HepG2 (cell line): ENCODE measurements around the gene IL6ST. TPM values are rescaled to one million over a fixed set of nuclear protein-coding genes. Genes with fewer than 3 reads are reported as not detected.
"Not testable (repeated sequence)": the region's sequence is repeated elsewhere in the genome, so short reads cannot be mapped to it uniquely, and the experiment has no call there.

Source experiments
- ATAC-seq: fragments of 200-7000 bp; cut with Tn5 transposase; 3 replicates; pipeline ENCODE4 v1.9.1; 2020; ENCODE audit warnings: mild to moderate bottlenecking, moderate library complexity
- BruUV-seq: library from RNA; stranded (reverse); fragments of 400-500 nt; replicated peaks from 2 replicates; lab custom pipeline; 2021; lab: Mats Ljungman, UMichigan
- CTCF ChIA-PET: fragments of 300-600 bp; formaldehyde crosslinking; extraction: SDS; loops from one replicate; lab custom pipeline; 2021; ENCODE audit warnings: low total read pairs, inconsistent platforms, low intra/inter-chr PET ratio; lab: Yijun Ruan, JAX
- POLR2A ChIA-PET: fragments of 350-600 bp; sonication (Branson Sonifier 250); formaldehyde crosslinking; loops from one replicate; lab custom pipeline; 2020; ENCODE audit warnings: antibody characterized with exemption, inconsistent platforms; lab: Yijun Ruan, JAX
- DNase-seq: peaks from one replicate; pipeline ENCODE4 v3.0.0-alpha.2; 2015; ENCODE audit warnings: low spot score
- FAIRE-seq: peaks from 3 replicates; lab custom pipeline; 2011; peaks lifted over from hg19 to GRCh38; lab: Jason Lieb, UNC
- H2AFZ ChIP-seq: one replicate; pipeline ENCODE4 v1.6.1; 2011; ENCODE audit warnings: low read length, inconsistent platforms
- H3K27ac ChIP-seq: fragments of 300-600 bp; 3 replicates; pipeline ENCODE4 v1.8.0; 2011; ENCODE audit warnings: mixed run types, mild to moderate bottlenecking, mixed read lengths, low read length, inconsistent platforms; ENCODE audit not compliant: insufficient read depth; ENCODE audit errors: extremely low read length
- H3K27me3 ChIP-seq, 2 experiments: fragments of 200-600 bp in 1 of 2; 2 replicates in 1 of 2; 3 replicates in 1 of 2; pipeline versions ENCODE4 v1.6.0 to v1.8.0; 2011; ENCODE audit warnings: low read length in 2 of 2, mild to moderate bottlenecking in 2 of 2, moderate library complexity in 2 of 2, inconsistent platforms in 1 of 2; ENCODE audit not compliant: insufficient read depth in 2 of 2, control insufficient read depth in 1 of 2
- H3K36me3 ChIP-seq, 2 experiments: fragments of 200-600 bp in 1 of 2; replicated peaks in 1 of 2; 2 replicates in 1 of 2; 3 replicates in 1 of 2; pipeline versions ENCODE4 v1.5.1 to v1.8.0; 2011; ENCODE audit warnings: low read length in 2 of 2, inconsistent platforms in 1 of 2; ENCODE audit not compliant: insufficient read depth in 2 of 2, control insufficient read depth in 1 of 2
- H3K4me1 ChIP-seq: 2 replicates; pipeline ENCODE4 v1.5.1; 2012; ENCODE audit warnings: low read length, inconsistent platforms; ENCODE audit not compliant: insufficient read depth
- H3K4me2 ChIP-seq: 2 replicates; pipeline ENCODE4 v1.6.0; 2011; ENCODE audit warnings: low read depth, low read length, inconsistent platforms
- H3K4me3 ChIP-seq, 3 experiments: fragments of 200-600 bp in 1 of 3; sonication (generic), shearing (Covaris generic) in 1 of 3; replicated peaks in 1 of 3; 2 replicates each; pipeline ENCODE4 v1.5.1; 2011 to 2016; ENCODE audit warnings: low read length in 3 of 3, inconsistent platforms in 2 of 3, low read depth in 2 of 3, mild to moderate bottlenecking in 2 of 3, control low read depth in 1 of 3, mixed read lengths in 1 of 3; ENCODE audit not compliant: insufficient read depth in 1 of 3
- H3K79me2 ChIP-seq: one replicate; pipeline ENCODE4 v1.6.1; 2011; ENCODE audit warnings: low read length, inconsistent platforms; ENCODE audit not compliant: insufficient read depth
- H3K9ac ChIP-seq: 2 replicates; pipeline ENCODE4 v1.6.0; 2011; ENCODE audit warnings: mild to moderate bottlenecking, low read depth, low read length, inconsistent platforms; ENCODE audit not compliant: insufficient read depth
- H3K9me3 ChIP-seq: 2 replicates; pipeline ENCODE4 v1.5.1; 2012; ENCODE audit warnings: mild to moderate bottlenecking, low read length
- H4K20me1 ChIP-seq: 2 replicates; pipeline ENCODE4 v1.6.0; 2011; ENCODE audit warnings: inconsistent platforms, mild to moderate bottlenecking, low read length, moderate library complexity; ENCODE audit not compliant: insufficient read depth
- ARHGAP35 ChIP-seq: sonication (generic); formaldehyde crosslinking; IDR thresholded peaks from 2 replicates; pipeline ENCODE4 v1.9.0; 2022; ENCODE audit warnings: mild to moderate bottlenecking, inconsistent platforms, moderate library complexity, missing genetic modification reagents, borderline replicate concordance
- BRD4 ChIP-seq: sonication (generic); formaldehyde crosslinking; IDR thresholded peaks from 2 replicates; pipeline ENCODE4 v1.4.0; 2020; ENCODE audit warnings: missing genetic modification reagents
- HBP1 ChIP-seq: IDR thresholded peaks from 2 replicates; pipeline ENCODE4 v1.6.1; 2016; ENCODE audit warnings: low read depth, control low read depth
- HINFP ChIP-seq: sonication (generic); formaldehyde crosslinking; IDR thresholded peaks from 2 replicates; pipeline ENCODE4 v1.4.0; 2020; ENCODE audit warnings: low read depth, mild to moderate bottlenecking, missing genetic modification reagents
- MED1 ChIP-seq: sonication (generic); formaldehyde crosslinking; IDR thresholded peaks from 2 replicates; pipeline ENCODE4 v1.4.0; 2020; ENCODE audit warnings: missing genetic modification reagents
- MEIS2 ChIP-seq: sonication (generic); formaldehyde crosslinking; IDR thresholded peaks from 2 replicates; pipeline ENCODE4 v1.9.0; 2021; ENCODE audit warnings: mild to moderate bottlenecking, missing genetic modification reagents
- ZFYVE20 ChIP-seq: sonication (generic); formaldehyde crosslinking; IDR thresholded peaks from 2 replicates; pipeline ENCODE4 v1.8.0; 2023; ENCODE audit warnings: low read depth, mild to moderate bottlenecking, moderate library complexity, missing genetic modification reagents, borderline replicate concordance
- ZNF275 ChIP-seq: sonication (generic); formaldehyde crosslinking; IDR thresholded peaks from 2 replicates; pipeline ENCODE4 v1.8.0; 2022; ENCODE audit warnings: missing genetic modification reagents, mild to moderate bottlenecking, inconsistent platforms, borderline replicate concordance
- ZNF776 ChIP-seq: sonication (generic); formaldehyde crosslinking; IDR thresholded peaks from 2 replicates; pipeline ENCODE4 v1.4.0; 2020; ENCODE audit warnings: mild to moderate bottlenecking, missing genetic modification reagents
- ZSCAN25 ChIP-seq: sonication (generic); formaldehyde crosslinking; IDR thresholded peaks from 2 replicates; pipeline ENCODE4 v1.8.0; 2022; ENCODE audit warnings: mild to moderate bottlenecking, missing genetic modification reagents
- WGBS: methylation state at CpG from one replicate; pipeline ENCODE4 v1.1.6; 2017; ENCODE audit warnings: low lambda C conversion rate; 5-methylcytosine and 5-hydroxymethylcytosine counted together
- in situ Hi-C: cut with HindIII; loops from 2 replicates; pipeline ENCODE4 v1.10.0; 2017; ENCODE audit warnings: low pct_unique_long_range_greater_than_20kb; ENCODE audit not compliant: extremely low pct_ligation_motif_present
- intact Hi-C: fragments of 100-400 bp; cut with micrococcal nuclease; formaldehyde crosslinking; loops from one replicate; pipeline ENCODE4 v1.10.0; 2022; ENCODE audit not compliant: unreplicated experiment
- polyA plus RNA-seq, 8 experiments: library from polyadenylated mRNA; depleted of rRNA in 3 of 8; stranded (reverse) in 7 of 8; unstranded in 1 of 8; fragments of >200 nt; fragmentation: Illumina TruSeq in 4 of 8; extraction: Trizol in 4 of 8; gene quantifications; 2 replicates each; pipeline versions ENCODE4 v1.2.1 to v1.2.3, GENCODE V29; 2011 to 2016; ENCODE audit warnings: low read depth in 4 of 8, missing spikeins in 1 of 8, mixed read lengths in 1 of 8; ENCODE audit not compliant: insufficient read depth in 1 of 8
- total RNA-seq, 5 experiments: library from RNA; depleted of rRNA; stranded (reverse); fragments of >200 nt; fragmentation: Illumina TruSeq; extraction: Trizol; gene quantifications; 2 replicates each; pipeline ENCODE4 v1.2.3, GENCODE V29; 2016; ENCODE audit warnings: low read depth in 1 of 5
- TF ChIP-seq, protein P1 (sequence below): sonication (generic); formaldehyde crosslinking; IDR thresholded peaks from 2 replicates; pipeline ENCODE4 v1.5.0; 2020; ENCODE audit warnings: mild to moderate bottlenecking, missing genetic modification reagents, borderline replicate concordance

The IL6ST gene
- total and polyA plus RNA-seq, 2 of the 13 experiments (the other 11 are each of a cell fraction or from before 2014, with no cell fraction given): 66.6 to 166 TPM

DNA sequence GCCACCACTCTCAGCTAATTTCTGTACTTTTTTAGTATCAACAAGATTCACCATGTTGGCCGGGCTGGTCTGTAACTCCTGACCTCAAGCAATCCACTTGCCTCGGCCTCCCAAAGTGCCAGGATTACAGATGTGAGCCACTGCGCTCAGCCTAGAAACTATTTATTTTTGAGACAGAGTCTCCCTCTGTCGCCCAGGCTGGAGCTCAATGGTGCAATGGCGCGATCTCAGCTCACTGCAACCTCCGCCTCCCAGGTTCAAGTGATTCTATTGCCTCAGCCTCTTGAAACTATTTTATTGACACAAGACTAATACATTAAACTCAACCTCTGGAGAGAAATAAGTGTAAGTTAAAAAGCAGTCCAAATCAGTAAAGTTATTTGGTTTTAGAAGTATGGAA lies 34.0 kb downstream of the IL6ST start (continued):
- TF ChIP-seq HINFP (CRISPR knock-in tag) (no peak), ARHGAP35 (CRISPR knock-in tag) (no peak), ZNF275 (no peak), ZFYVE20 (CRISPR knock-in tag) (no peak), MED1 (CRISPR knock-in tag) (no peak)

GRCh38 chr5:55959208-55959607 lies 35.6 kb downstream of the IL6ST start:
- Histone ChIP-seq H3K4me2 (no peak overlapping the region), H3K36me3 (peaks cover 20 to 73% of the 10 kb centered on the region in 2 experiments), H3K27ac (no peak overlapping the region), H3K9ac (no peak overlapping the region), H2AFZ (no peak overlapping the region), H4K20me1 (no peaks in the 10 kb centered on the region), H3K27me3 (no peaks in the 10 kb centered on the region), H3K9me3 (no peaks in the 10 kb centered on the region), H3K4me1 (no peaks in the 10 kb centered on the region), H3K4me3 (no peak overlapping the region), H3K79me2 (no peaks in the 10 kb centered on the region)
- in situ Hi-C loops: no loop called here
- TF ChIP-seq HBP1 (CRISPR knock-in tag) (no peak), MEIS2 (CRISPR knock-in tag) (no peak), ZSCAN25 (CRISPR knock-in tag) (no peak), ZNF776 (CRISPR knock-in tag) (no peak), BRD4 (CRISPR knock-in tag) (no peak)
- TF ChIP-seq, protein P1, sequence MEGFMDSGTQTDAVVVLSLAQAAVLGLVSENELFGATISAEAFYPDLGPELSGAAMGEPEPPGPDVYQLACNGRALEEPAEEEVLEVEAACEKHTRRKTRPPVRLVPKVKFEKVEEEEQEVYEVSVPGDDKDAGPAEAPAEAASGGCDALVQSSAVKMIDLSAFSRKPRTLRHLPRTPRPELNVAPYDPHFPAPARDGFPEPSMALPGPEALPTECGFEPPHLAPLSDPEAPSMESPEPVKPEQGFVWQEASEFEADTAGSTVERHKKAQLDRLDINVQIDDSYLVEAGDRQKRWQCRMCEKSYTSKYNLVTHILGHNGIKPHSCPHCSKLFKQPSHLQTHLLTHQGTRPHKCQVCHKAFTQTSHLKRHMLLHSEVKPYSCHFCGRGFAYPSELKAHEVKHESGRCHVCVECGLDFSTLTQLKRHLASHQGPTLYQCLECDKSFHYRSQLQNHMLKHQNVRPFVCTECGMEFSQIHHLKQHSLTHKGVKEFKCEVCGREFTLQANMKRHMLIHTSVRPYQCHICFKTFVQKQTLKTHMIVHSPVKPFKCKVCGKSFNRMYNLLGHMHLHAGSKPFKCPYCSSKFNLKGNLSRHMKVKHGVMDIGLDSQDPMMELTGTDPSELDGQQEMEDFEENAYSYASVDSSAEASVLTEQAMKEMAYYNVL (CRISPR knock-in tag): no peak
- TSS peak; percentile 39 for BruUV-seq
- DNase-seq: no peak
- no peak for FAIRE-seq
- WGBS: 100% methylated on average over 1 of the region's 1 CpG
- ATAC-seq: no peak
- intact Hi-C loops: no loop called here
- ChIA-PET POLR2A (no interaction called here), CTCF (no interaction called here)

- H4K20me1 ChIP-seq, H3K4me1 ChIP-seq, H2AFZ ChIP-seq, BruUV-seq, H3K27me3 ChIP-seq, POLR2A ChIA-PET, H3K27ac ChIP-seq, ATAC-seq, FAIRE-seq, DNase-seq, H3K4me2 ChIP-seq, CTCF ChIA-PET, H3K79me2 ChIP-seq, H3K9ac ChIP-seq, intact Hi-C loops, H3K4me3 ChIP-seq, H3K9me3 ChIP-seq: not testable (repeated sequence)
- H3K36me3 ChIP-seq: peaks cover 8 to 42% of the 10 kb centered on the region in 2 experiments
- WGBS: 96% methylated on average over 4 of the region's 4 CpGs
- in situ Hi-C loops: loop anchor here (25.0 kb wide), 1 partner anchor 896 kb away; no protein-coding TSS in a partner anchor
Measured at GRCh38 chr5:55941154-55941553, 53.6 kb downstream of the IL6ST start.
